ENCODE data around the gene C2CD4D.

- no peak for TF ChIP-seq EZH2 (IDR thresholded peaks at IDR 0.05; ENCODE audit: low read length)
- TF ChIP-seq CTCF (optimal IDR thresholded peaks at IDR 0.05 in 1 of 3, IDR thresholded peaks at IDR 0.05 in 1 of 3, conservative IDR thresholded peaks at IDR 0.05 in 1 of 3; ENCODE audit: extremely low read depth in 1 of 3, insufficient read depth in 2 of 3, low read length in 3 of 3): no peak
Observed at GRCh38 chr1:151840421-151840820, 801 bp upstream of the C2CD4D start.
